Measurements from ENCODE around the gene ECT2L. TPM values are rescaled to one million over a fixed set of nuclear protein-coding genes. Genes with fewer than 3 reads are reported as not detected.

ECT2L gene
- total RNA-seq, 4 donors from 2014 or later: 0.13 to 0.56 (median 0.23) TPM; not detected in 1

GRCh38 chr6:138815221-138815620, 19.3 kb downstream of the ECT2L start:
- peaks cover 30% of the 10 kb centered on the region for H3K4me1 ChIP-seq

GRCh38 chr6:138815797-138816528, 20.1 kb downstream of the ECT2L start:
- Histone ChIP-seq H3K4me3 (no peak overlapping the region), H3K4me1 (peaks cover 34% of the 10 kb centered on the region), H3K27me3 (no peaks in the 10 kb centered on the region), H3K27ac (no peak overlapping the region), H3K9me3 (no peaks in the 10 kb centered on the region), H3K36me3 (no peaks in the 10 kb centered on the region)
- no peak for DNase-seq (ENCODE audit: low spot score in 2 of 2)
- 32% methylated on average over 4 of the region's 4 CpGs for WGBS
- no peak for TF ChIP-seq EP300 (IDR thresholded peaks at IDR 0.05)
- TF ChIP-seq POLR2AphosphoS5 (IDR thresholded peaks at IDR 0.05): no peak
- TF ChIP-seq CTCF (IDR thresholded peaks at IDR 0.05): peak; percentile 52 to 64
- TF ChIP-seq POLR2A (IDR thresholded peaks at IDR 0.05): no peak

More at GRCh38 chr6:138815221-138815620, 19.3 kb downstream of the ECT2L start:
- DNase-seq (ENCODE audit: low spot score in 2 of 2): no peak
- WGBS: 49% methylated on average over 6 of the region's 6 CpGs
- Histone ChIP-seq H3K9me3 (no peaks in the 10 kb centered on the region), H3K27ac (no peak overlapping the region), H3K27me3 (no peaks in the 10 kb centered on the region), H3K4me3 (no peak overlapping the region), H3K36me3 (no peaks in the 10 kb centered on the region)
- no peak for TF ChIP-seq POLR2A (IDR thresholded peaks at IDR 0.05)
- no peak for TF ChIP-seq POLR2AphosphoS5 (IDR thresholded peaks at IDR 0.05)
- no peak for TF ChIP-seq CTCF (IDR thresholded peaks at IDR 0.05)
- no peak for TF ChIP-seq EP300 (IDR thresholded peaks at IDR 0.05)

- TF ChIP-seq POLR2AphosphoS5 (IDR thresholded peaks at IDR 0.05) (peak; percentile 4 to 88 (median 84)), POLR2A (IDR thresholded peaks at IDR 0.05) (no peak), EP300 (IDR thresholded peaks at IDR 0.05) (no peak), CTCF (IDR thresholded peaks at IDR 0.05) (no peak)
- 40% methylated on average over 4 of the region's 4 CpGs for WGBS
- H3K9me3 ChIP-seq: no peaks in the 10 kb centered on the region
- no peak overlapping the region for H3K4me3 ChIP-seq
- H3K27me3 ChIP-seq: no peaks in the 10 kb centered on the region
- H3K4me1 ChIP-seq: peaks cover 34% of the 10 kb centered on the region
- no peaks in the 10 kb centered on the region for H3K36me3 ChIP-seq
- peak in 1 of 2 donors; percentile 79 for DNase-seq (ENCODE audit: low spot score in 2 of 2)
- peak overlapping the region; percentile 90 for H3K27ac ChIP-seq
Observed at GRCh38 chr6:138817799-138818198, 21.9 kb downstream of the ECT2L start.

GRCh38 chr6:138818496-138819194, 22.8 kb downstream of the ECT2L start:
- Histone ChIP-seq H3K36me3 (no peaks in the 10 kb centered on the region), H3K4me1 (peaks cover 34% of the 10 kb centered on the region), H3K27me3 (no peaks in the 10 kb centered on the region), H3K4me3 (no peak overlapping the region), H3K9me3 (no peaks in the 10 kb centered on the region), H3K27ac (peak overlapping the region; percentile 90)
- DNase-seq (ENCODE audit: low spot score in 2 of 2): no peak
- TF ChIP-seq CTCF (IDR thresholded peaks at IDR 0.05) (no peak), POLR2A (IDR thresholded peaks at IDR 0.05) (no peak)
- WGBS: 55% methylated on average over 10 of the region's 10 CpGs

GRCh38 chr6:138821519-138821918, 25.6 kb downstream of the ECT2L start:
- Histone ChIP-seq H3K4me3 (no peak overlapping the region), H3K27ac (no peak overlapping the region), H3K9me3 (no peaks in the 10 kb centered on the region), H3K36me3 (no peaks in the 10 kb centered on the region), H3K27me3 (no peaks in the 10 kb centered on the region), H3K4me1 (peaks cover 32% of the 10 kb centered on the region)
- TF ChIP-seq EP300 (IDR thresholded peaks at IDR 0.05) (no peak), CTCF (IDR thresholded peaks at IDR 0.05) (no peak), POLR2A (IDR thresholded peaks at IDR 0.05) (no peak), POLR2AphosphoS5 (IDR thresholded peaks at IDR 0.05) (no peak)
- DNase-seq (ENCODE audit: low spot score in 2 of 2): no peak
- WGBS: 96% methylated on average over 4 of the region's 4 CpGs

All from suprapubic skin (tissue), 4 donors.